ENCODE measurements around the gene MYLK4.

- TF ChIP-seq EZH2phosphoT487 (IDR thresholded peaks at IDR 0.05; ENCODE audit: low read depth, severe bottlenecking, unreplicated experiment) (no peak), CTCF (IDR thresholded peaks at IDR 0.05; ENCODE audit: poor library complexity) (no peak)
Measured at GRCh38 chr6:2786269-2786668, 35.5 kb upstream of the MYLK4 start.
